BLaER1 (cell line): ENCODE results near the gene GRIA1.

Experiments used
- H3K27ac ChIP-seq: shearing (Covaris generic); formaldehyde crosslinking; 2 replicates; pipeline ENCODE4 v1.8.1; 2022
- H3K27me3 ChIP-seq: shearing (Covaris generic); formaldehyde crosslinking; 2 replicates; pipeline ENCODE4 v1.8.1; 2022
- H3K36me3 ChIP-seq: shearing (Covaris generic); formaldehyde crosslinking; 2 replicates; pipeline ENCODE4 v1.8.1; 2022
- H3K4me1 ChIP-seq: shearing (Covaris generic); formaldehyde crosslinking; 2 replicates; pipeline ENCODE4 v1.8.1; 2022
- H3K4me2 ChIP-seq: shearing (Covaris generic); formaldehyde crosslinking; 2 replicates; pipeline ENCODE4 v1.8.1; 2022
- H3K4me3 ChIP-seq: shearing (Covaris generic); formaldehyde crosslinking; 2 replicates; pipeline ENCODE4 v1.8.1; 2022
- H3K9ac ChIP-seq: shearing (Covaris generic); formaldehyde crosslinking; 2 replicates; pipeline ENCODE4 v1.8.1; 2022
- H3K9me3 ChIP-seq: shearing (Covaris generic); formaldehyde crosslinking; 2 replicates; pipeline ENCODE4 v1.8.1; 2022
- H4K20me1 ChIP-seq: shearing (Covaris generic); formaldehyde crosslinking; 2 replicates; pipeline ENCODE4 v1.8.1; 2022
- Cebpa-rat ChIP-seq: shearing (Covaris generic); IDR thresholded peaks from 2 replicates; pipeline ENCODE4 v1.8.1; 2022

Gene GRIA1

GRCh38 chr5:153562189-153562588, 71.7 kb downstream of the GRIA1 start:
- Histone ChIP-seq H3K4me1 (no peaks in the 10 kb centered on the region), H3K4me2 (no peak overlapping the region), H3K9ac (no peak overlapping the region), H3K27ac (no peak overlapping the region), H4K20me1 (no peaks in the 10 kb centered on the region), H3K27me3 (no peaks in the 10 kb centered on the region), H3K9me3 (0 out of 2 replicates have a peak, but pooled peaks cover 4% of the 10 kb centered on the region), H3K36me3 (no peaks in the 10 kb centered on the region), H3K4me3 (no peak overlapping the region)
- TF ChIP-seq Cebpa-rat = no peak

GRCh38 chr5:153565822-153566221, 75.4 kb downstream of the GRIA1 start:
- no peak overlapping the region for H3K27ac ChIP-seq
- H3K4me2 ChIP-seq = no peak overlapping the region
- no peaks in the 10 kb centered on the region for H3K27me3 ChIP-seq
- no peak overlapping the region for H3K9ac ChIP-seq
- H3K9me3 ChIP-seq = no peaks in the 10 kb centered on the region
- no peaks in the 10 kb centered on the region for H3K36me3 ChIP-seq
- TF ChIP-seq Cebpa-rat = no peak
- H3K4me1 ChIP-seq = no peaks in the 10 kb centered on the region
- H3K4me3 ChIP-seq = no peak overlapping the region
- H4K20me1 ChIP-seq = no peaks in the 10 kb centered on the region

- no peak overlapping the region for H3K27ac ChIP-seq
- no peak overlapping the region for H3K4me3 ChIP-seq
- H3K27me3 ChIP-seq = no peaks in the 10 kb centered on the region
- no peak overlapping the region for H3K4me2 ChIP-seq
- H3K9ac ChIP-seq = no peak overlapping the region
- H4K20me1 ChIP-seq = no peaks in the 10 kb centered on the region
- H3K9me3 ChIP-seq = no peaks in the 10 kb centered on the region
- H3K36me3 ChIP-seq = no peaks in the 10 kb centered on the region
- no peak for TF ChIP-seq Cebpa-rat
- no peaks in the 10 kb centered on the region for H3K4me1 ChIP-seq
Observed at GRCh38 chr5:153569036-153569435, 78.6 kb downstream of the GRIA1 start.

- H3K4me1 ChIP-seq = no peaks in the 10 kb centered on the region
- no peaks in the 10 kb centered on the region for H4K20me1 ChIP-seq
- no peak overlapping the region for H3K27ac ChIP-seq
- H3K27me3 ChIP-seq = no peaks in the 10 kb centered on the region
- no peak overlapping the region for H3K4me3 ChIP-seq
- H3K9me3 ChIP-seq = no peaks in the 10 kb centered on the region
- no peak for TF ChIP-seq Cebpa-rat
- no peaks in the 10 kb centered on the region for H3K36me3 ChIP-seq
- H3K9ac ChIP-seq = no peak overlapping the region
- H3K4me2 ChIP-seq = no peak overlapping the region
Observed at GRCh38 chr5:153571162-153571561, 80.7 kb downstream of the GRIA1 start.

- Histone ChIP-seq H4K20me1 (no peaks in the 10 kb centered on the region), H3K4me3 (no peak overlapping the region), H3K36me3 (no peaks in the 10 kb centered on the region), H3K9ac (no peak overlapping the region), H3K4me1 (no peaks in the 10 kb centered on the region), H3K9me3 (no peaks in the 10 kb centered on the region), H3K27ac (no peak overlapping the region), H3K4me2 (no peak overlapping the region), H3K27me3 (no peaks in the 10 kb centered on the region)
- no peak for TF ChIP-seq Cebpa-rat
Observed at GRCh38 chr5:153572411-153573145, 82.1 kb downstream of the GRIA1 start.

DNA sequence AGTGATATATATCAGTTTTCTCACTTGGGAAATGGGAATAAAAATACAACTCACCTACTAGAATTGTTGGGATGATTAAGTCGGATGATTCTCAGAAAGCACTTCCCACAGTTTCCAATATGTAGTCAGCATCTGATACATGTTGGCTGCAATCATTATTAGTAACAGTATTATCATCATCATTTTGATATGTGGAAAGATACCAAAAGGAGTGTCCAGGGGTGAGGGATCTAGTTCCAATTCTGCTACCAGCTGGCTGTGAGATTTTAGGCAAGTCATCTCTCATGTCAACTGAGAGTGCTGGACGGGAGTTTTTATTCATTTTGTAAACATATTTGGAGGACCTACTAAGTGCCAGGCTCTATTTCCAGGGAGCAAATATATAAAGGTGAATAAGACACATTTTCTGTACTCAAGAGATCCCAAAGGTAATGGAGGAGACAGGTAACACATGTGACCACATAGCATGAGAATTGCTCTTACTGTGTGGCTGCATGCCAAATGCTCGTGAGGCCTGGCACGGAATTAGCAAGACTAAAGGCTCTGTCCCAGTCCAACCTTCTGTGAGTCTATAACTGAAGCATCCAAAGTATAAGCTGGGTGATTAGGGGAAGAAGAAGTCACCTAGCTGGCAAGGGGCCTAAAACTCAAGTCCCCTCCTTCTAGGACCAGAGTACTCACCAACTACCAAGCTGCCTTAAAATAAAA, 83.0 kb downstream of the GRIA1 start:
- no peak for TF ChIP-seq Cebpa-rat
- H4K20me1 ChIP-seq = no peaks in the 10 kb centered on the region
- no peaks in the 10 kb centered on the region for H3K36me3 ChIP-seq
- no peaks in the 10 kb centered on the region for H3K9me3 ChIP-seq
- no peaks in the 10 kb centered on the region for H3K27me3 ChIP-seq
- no peaks in the 10 kb centered on the region for H3K4me1 ChIP-seq
- no peak overlapping the region for H3K4me2 ChIP-seq
- no peak overlapping the region for H3K27ac ChIP-seq
- H3K9ac ChIP-seq = no peak overlapping the region
- H3K4me3 ChIP-seq = no peak overlapping the region

- Histone ChIP-seq H3K36me3 (no peaks in the 10 kb centered on the region), H3K4me3 (no peak overlapping the region)
Observed at GRCh38 chr5:153584126-153584959, 93.9 kb downstream of the GRIA1 start.

DNA sequence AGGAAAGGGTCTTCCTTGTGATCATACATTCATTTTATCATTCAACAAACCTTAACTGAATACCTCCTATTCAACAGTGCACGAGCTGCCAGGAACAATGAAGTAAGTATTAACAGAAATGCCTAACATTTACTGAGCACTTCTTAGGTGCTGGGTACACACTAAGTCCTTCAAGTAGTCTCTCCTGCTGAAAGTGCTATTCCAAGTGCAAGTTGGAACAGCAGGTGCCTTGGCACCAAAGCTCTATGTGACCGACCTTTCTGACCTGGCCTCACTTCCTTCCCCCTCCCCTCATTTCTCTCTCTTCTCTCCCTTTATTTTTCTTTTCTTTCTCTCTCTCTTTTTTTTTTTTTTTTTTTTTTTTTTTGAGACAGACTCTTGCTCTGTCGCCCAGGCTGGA, 94.5 kb downstream of the GRIA1 start:
- no peak overlapping the region for H3K4me2 ChIP-seq
- H3K4me3 ChIP-seq = no peak overlapping the region
- H3K27ac ChIP-seq = no peak overlapping the region
- no peaks in the 10 kb centered on the region for H3K36me3 ChIP-seq
- no peak for TF ChIP-seq Cebpa-rat
- no peak overlapping the region for H3K9ac ChIP-seq
- H3K27me3 ChIP-seq = no peaks in the 10 kb centered on the region
- no peaks in the 10 kb centered on the region for H3K9me3 ChIP-seq
- H3K4me1 ChIP-seq = no peaks in the 10 kb centered on the region
- H4K20me1 ChIP-seq = no peaks in the 10 kb centered on the region

More at GRCh38 chr5:153584126-153584959, 93.9 kb downstream of the GRIA1 start:
- H3K4me1 ChIP-seq = no peaks in the 10 kb centered on the region
- H3K9ac ChIP-seq = no peak overlapping the region
- H4K20me1 ChIP-seq = no peaks in the 10 kb centered on the region
- no peaks in the 10 kb centered on the region for H3K27me3 ChIP-seq
- H3K9me3 ChIP-seq = no peaks in the 10 kb centered on the region
- H3K27ac ChIP-seq = no peak overlapping the region
- H3K4me2 ChIP-seq = no peak overlapping the region
- TF ChIP-seq Cebpa-rat = no peak

DNA sequence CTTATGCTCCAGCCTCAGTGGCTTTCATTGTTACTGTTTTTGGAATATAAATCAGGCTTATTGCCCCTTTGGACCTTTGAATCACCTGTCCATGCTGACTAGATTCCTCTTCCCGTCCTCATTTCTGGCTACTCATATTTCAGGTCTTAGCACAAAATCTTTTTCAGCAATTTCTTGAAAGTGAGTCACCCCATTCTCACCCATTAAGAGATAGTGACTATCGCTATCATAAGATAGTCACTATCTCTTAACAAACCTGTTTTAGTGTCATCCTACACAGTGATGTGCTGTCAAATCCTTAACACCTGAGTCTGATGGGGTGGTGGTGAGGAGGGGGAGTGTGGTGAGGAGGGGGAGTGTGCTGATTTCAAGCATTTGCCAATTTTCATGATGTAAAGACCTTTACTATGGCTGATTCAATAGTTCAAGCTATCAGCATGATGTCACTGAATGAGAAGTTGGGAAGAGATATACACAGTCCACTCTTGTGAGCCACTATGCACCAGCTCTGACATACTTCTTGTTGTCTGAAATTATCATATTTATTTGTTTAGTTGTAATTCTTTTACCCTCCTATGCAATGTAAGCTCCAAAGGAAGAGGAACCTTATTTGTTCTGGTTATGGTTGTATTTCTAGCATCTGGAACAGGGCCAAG, 95.3 kb downstream of the GRIA1 start:
- Histone ChIP-seq H3K36me3 (no peaks in the 10 kb centered on the region), H3K9me3 (no peaks in the 10 kb centered on the region), H3K4me3 (no peak overlapping the region), H3K27me3 (no peaks in the 10 kb centered on the region), H3K4me2 (no peak overlapping the region), H3K27ac (no peak overlapping the region), H4K20me1 (no peaks in the 10 kb centered on the region), H3K4me1 (no peaks in the 10 kb centered on the region), H3K9ac (no peak overlapping the region)
- TF ChIP-seq Cebpa-rat = no peak
